Suprapubic skin (tissue), 4 donors: ENCODE data around the gene RTN4IP1. TPM values are rescaled to one million over a fixed set of nuclear protein-coding genes. Genes with fewer than 3 reads are reported as not detected.

Experiments
- DNase-seq, 2 donors: peaks; one replicate each; pipeline ENCODE4 v3.0.0-alpha.2; 2019; ENCODE audit warnings: low spot score in 2 of 2
- H3K27ac ChIP-seq: fragments of 200-600 bp; sonication (generic); one replicate; pipeline ENCODE4 v1.5.1; 2019
- H3K27me3 ChIP-seq: fragments of 200-600 bp; sonication (generic); one replicate; pipeline ENCODE4 v1.5.1; 2019
- H3K36me3 ChIP-seq: fragments of 200-600 bp; sonication (generic); one replicate; pipeline ENCODE4 v1.5.1; 2019
- H3K4me1 ChIP-seq: fragments of 200-600 bp; sonication (generic); one replicate; pipeline ENCODE4 v1.5.1; 2019
- H3K4me3 ChIP-seq: fragments of 200-600 bp; sonication (generic); one replicate; pipeline ENCODE4 v1.5.1; 2019; ENCODE audit warnings: mild to moderate bottlenecking
- H3K9me3 ChIP-seq: fragments of 200-600 bp; sonication (generic); one replicate; pipeline ENCODE4 v1.5.1; 2019
- EP300 ChIP-seq: sonication (generic); formaldehyde crosslinking; IDR thresholded peaks from one replicate; pipeline ENCODE4 v1.6.1; 2017; ENCODE audit warnings: antibody characterized with exemption
- POLR2A ChIP-seq, 2 donors: fragments of 450-650 bp; IDR thresholded peaks; one replicate each; pipeline ENCODE4 v1.6.1; 2017; ENCODE audit warnings: antibody characterized with exemption in 2 of 2, mild to moderate bottlenecking in 2 of 2, moderate library complexity in 2 of 2
- POLR2AphosphoS5 ChIP-seq, 3 donors: sonication (generic); formaldehyde crosslinking; IDR thresholded peaks; one replicate each; pipeline ENCODE4 v1.6.1; 2017; ENCODE audit warnings: antibody characterized with exemption in 3 of 3
- WGBS: methylation state at CpG from one replicate; pipeline ENCODE4 v1.1.5; 2018; 5-methylcytosine and 5-hydroxymethylcytosine counted together
- total RNA-seq, 4 donors: library from RNA; depleted of rRNA; stranded (reverse); fragments of >200 nt; gene quantifications; one replicate each; pipeline ENCODE4 v1.1.0, GENCODE V29; 2016
- TF ChIP-seq, protein P1 (sequence below), 2 donors: fragments of 200-600 bp in 1 of 2; fragments of 450-650 bp in 1 of 2; sonication (generic) in 1 of 2; IDR thresholded peaks; one replicate each; pipeline ENCODE4 v1.5.1; 2016 to 2019; ENCODE audit warnings: antibody characterized with exemption in 2 of 2, mild to moderate bottlenecking in 1 of 2, moderate library complexity in 1 of 2

Gene RTN4IP1
- total RNA-seq, 4 donors from 2014 or later, result 1.8 to 5.3 (median 3.3) TPM

DNA sequence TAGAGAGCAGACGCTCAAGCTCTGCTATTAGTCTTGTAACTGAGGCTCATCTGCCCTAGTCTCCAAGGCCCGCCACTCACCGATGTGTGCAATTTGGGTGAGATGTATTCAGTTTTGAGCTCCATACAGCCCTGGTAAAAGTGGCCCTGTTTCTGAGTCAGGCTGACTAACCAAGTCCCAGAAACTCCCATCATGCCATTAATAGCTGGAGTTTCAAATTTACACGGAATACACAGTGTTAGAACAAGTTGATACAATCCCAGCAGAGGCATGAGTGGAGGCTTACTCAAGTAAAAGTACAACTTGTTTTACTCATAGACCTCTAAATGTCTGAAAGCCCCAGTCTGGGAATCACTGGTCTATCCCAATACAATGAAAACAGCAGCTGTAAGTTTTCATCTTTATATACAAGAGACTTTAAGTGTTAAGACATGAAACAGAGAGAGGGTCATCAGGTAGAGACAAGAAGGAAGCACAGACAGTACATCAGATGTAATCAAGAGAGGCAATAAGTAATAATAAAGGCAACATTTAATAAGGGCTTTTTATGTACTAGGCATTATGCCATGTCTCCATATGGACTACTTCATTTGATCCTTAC, 42.4 kb downstream of the RTN4IP1 start:
- no peaks in the 10 kb centered on the region for H3K27me3 ChIP-seq
- TF ChIP-seq POLR2A (IDR thresholded peaks at IDR 0.05) (no peak), POLR2AphosphoS5 (IDR thresholded peaks at IDR 0.05) (no peak), EP300 (no peak)
- TF ChIP-seq, protein P1, sequence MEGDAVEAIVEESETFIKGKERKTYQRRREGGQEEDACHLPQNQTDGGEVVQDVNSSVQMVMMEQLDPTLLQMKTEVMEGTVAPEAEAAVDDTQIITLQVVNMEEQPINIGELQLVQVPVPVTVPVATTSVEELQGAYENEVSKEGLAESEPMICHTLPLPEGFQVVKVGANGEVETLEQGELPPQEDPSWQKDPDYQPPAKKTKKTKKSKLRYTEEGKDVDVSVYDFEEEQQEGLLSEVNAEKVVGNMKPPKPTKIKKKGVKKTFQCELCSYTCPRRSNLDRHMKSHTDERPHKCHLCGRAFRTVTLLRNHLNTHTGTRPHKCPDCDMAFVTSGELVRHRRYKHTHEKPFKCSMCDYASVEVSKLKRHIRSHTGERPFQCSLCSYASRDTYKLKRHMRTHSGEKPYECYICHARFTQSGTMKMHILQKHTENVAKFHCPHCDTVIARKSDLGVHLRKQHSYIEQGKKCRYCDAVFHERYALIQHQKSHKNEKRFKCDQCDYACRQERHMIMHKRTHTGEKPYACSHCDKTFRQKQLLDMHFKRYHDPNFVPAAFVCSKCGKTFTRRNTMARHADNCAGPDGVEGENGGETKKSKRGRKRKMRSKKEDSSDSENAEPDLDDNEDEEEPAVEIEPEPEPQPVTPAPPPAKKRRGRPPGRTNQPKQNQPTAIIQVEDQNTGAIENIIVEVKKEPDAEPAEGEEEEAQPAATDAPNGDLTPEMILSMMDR (IDR thresholded peaks at IDR 0.05), result no peak
- no peaks in the 10 kb centered on the region for H3K9me3 ChIP-seq
- peaks cover 32% of the 10 kb centered on the region for H3K36me3 ChIP-seq
- no peak for DNase-seq
- no peak overlapping the region for H3K27ac ChIP-seq
- WGBS, result 97% methylated on average over 4 of the region's 4 CpGs
- peaks cover 2% of the 10 kb centered on the region for H3K4me1 ChIP-seq
- no peak overlapping the region for H3K4me3 ChIP-seq

GRCh38 chr6:106581468-106581867, 47.8 kb downstream of the RTN4IP1 start:
- Histone ChIP-seq H3K27me3 (no peaks in the 10 kb centered on the region), H3K36me3 (peaks cover 20% of the 10 kb centered on the region), H3K27ac (no peak overlapping the region), H3K9me3 (no peaks in the 10 kb centered on the region), H3K4me1 (no peaks in the 10 kb centered on the region), H3K4me3 (no peak overlapping the region)
- DNase-seq, result no peak
- TF ChIP-seq, protein P1 (IDR thresholded peaks at IDR 0.05), result no peak
- no peak for TF ChIP-seq EP300
- no peak for TF ChIP-seq POLR2AphosphoS5 (IDR thresholded peaks at IDR 0.05)
- TF ChIP-seq POLR2A (IDR thresholded peaks at IDR 0.05), result no peak
- 93% methylated on average over 1 of the region's 1 CpG for WGBS

DNA sequence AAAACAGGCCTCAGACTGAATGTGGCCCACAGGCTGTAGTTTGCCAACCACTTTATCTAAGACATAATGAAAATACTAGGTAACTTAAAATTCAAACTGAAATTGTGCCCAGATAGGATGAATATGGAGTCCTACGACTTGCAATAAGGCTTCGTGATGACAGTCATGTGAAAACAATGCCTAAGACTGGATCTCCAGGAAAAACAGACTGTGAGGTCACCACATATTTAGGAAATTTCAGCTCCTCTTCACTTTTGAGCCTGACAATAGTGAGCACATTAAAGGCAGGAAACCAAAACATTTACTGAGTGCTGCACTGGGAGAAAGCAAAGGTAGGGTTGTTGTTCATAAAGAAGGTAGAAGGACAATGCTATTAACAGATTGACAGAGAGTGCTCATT, 50.0 kb downstream of the RTN4IP1 start:
- Histone ChIP-seq H3K4me1 (no peaks in the 10 kb centered on the region), H3K4me3 (no peak overlapping the region), H3K27ac (no peak overlapping the region), H3K36me3 (peaks cover 17% of the 10 kb centered on the region), H3K9me3 (no peaks in the 10 kb centered on the region), H3K27me3 (no peaks in the 10 kb centered on the region)
- DNase-seq, result no peak
- TF ChIP-seq, protein P1 (IDR thresholded peaks at IDR 0.05), result no peak
- TF ChIP-seq POLR2AphosphoS5 (IDR thresholded peaks at IDR 0.05), result no peak
- TF ChIP-seq EP300, result no peak
- TF ChIP-seq POLR2A (IDR thresholded peaks at IDR 0.05), result no peak
- 94% methylated on average over 2 of the region's 2 CpGs for WGBS

- H3K4me3 ChIP-seq, result no peak overlapping the region
- no peaks in the 10 kb centered on the region for H3K9me3 ChIP-seq
- no peaks in the 10 kb centered on the region for H3K27me3 ChIP-seq
- no peaks in the 10 kb centered on the region for H3K4me1 ChIP-seq
- TF ChIP-seq, protein P1 (IDR thresholded peaks at IDR 0.05), result no peak
- TF ChIP-seq POLR2A (IDR thresholded peaks at IDR 0.05) (no peak), EP300 (no peak), POLR2AphosphoS5 (IDR thresholded peaks at IDR 0.05) (no peak)
- no peak for DNase-seq
- H3K27ac ChIP-seq, result no peak overlapping the region
- peaks cover 7% of the 10 kb centered on the region for H3K36me3 ChIP-seq
- 80% methylated on average over 16 of the region's 16 CpGs for WGBS
Observed at GRCh38 chr6:106574741-106575458, 54.4 kb downstream of the RTN4IP1 start.

DNA sequence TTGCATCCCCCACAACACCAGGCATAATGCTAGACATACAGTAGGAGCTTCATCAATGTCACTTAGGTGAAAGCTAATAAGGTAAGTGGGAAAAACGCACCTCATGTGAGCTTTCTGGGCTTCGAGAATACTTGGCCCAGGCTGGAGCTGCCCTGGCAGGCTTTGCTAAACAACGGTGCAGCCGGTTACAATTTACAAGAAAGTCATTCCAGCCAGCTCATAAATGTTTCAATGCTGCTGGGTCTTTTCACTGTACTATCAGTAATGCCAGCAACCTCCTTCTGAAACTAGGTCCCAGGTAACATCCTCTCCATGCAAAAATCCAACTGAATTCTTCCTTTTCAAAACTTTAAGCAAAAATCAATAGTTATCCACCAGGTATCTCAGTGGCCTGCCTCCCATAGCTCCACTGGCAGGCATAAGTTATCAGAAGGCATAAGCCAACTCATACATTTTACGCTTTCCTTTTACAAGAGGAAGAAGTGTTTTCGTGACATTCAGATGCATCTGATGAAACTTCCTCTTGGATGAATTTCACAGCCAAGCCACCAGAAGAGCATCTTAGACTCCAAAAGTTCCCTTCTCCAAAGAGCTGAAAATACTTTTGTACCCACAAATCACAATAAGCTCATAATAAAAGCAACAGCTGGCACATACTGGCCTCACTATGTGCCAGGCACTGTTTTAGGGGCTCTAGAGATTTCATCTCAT, 56.3 kb downstream of the RTN4IP1 start:
- DNase-seq, result no peak
- Histone ChIP-seq H3K4me1 (no peaks in the 10 kb centered on the region), H3K27ac (no peak overlapping the region), H3K27me3 (no peaks in the 10 kb centered on the region), H3K4me3 (no peak overlapping the region), H3K9me3 (no peaks in the 10 kb centered on the region), H3K36me3 (peaks cover 21% of the 10 kb centered on the region)
- TF ChIP-seq POLR2AphosphoS5 (IDR thresholded peaks at IDR 0.05), result no peak
- TF ChIP-seq POLR2A (IDR thresholded peaks at IDR 0.05), result no peak
- TF ChIP-seq EP300, result no peak
- WGBS, result 65% methylated on average over 6 of the region's 6 CpGs
